Loucy (cell line): ENCODE data around the gene KCNN3.
A peak's percentile ranks its signal among the peaks of the same experiment; 100 is the strongest.

ENCODE experiments used
- H2AFZ ChIP-seq: fragments of 200-600 bp; sonication (generic); 2 replicates; pipeline ENCODE4 v1.6.0; 2016; ENCODE audit warnings: antibody characterized with exemption, mild to moderate bottlenecking, low read length, moderate library complexity
- H3F3A ChIP-seq: fragments of 200-600 bp; 2 replicates; pipeline ENCODE4 v1.6.0; 2016; ENCODE audit warnings: antibody characterized with exemption, low read depth, mild to moderate bottlenecking
- H3K27me3 ChIP-seq: fragments of 200-600 bp; sonication (generic); 2 replicates; pipeline ENCODE4 v1.6.1; 2014; ENCODE audit warnings: low read length, mild to moderate bottlenecking; ENCODE audit not compliant: insufficient read depth, poor library complexity, severe bottlenecking
- H3K36me3 ChIP-seq: fragments of 200-600 bp; sonication (generic); 2 replicates; pipeline ENCODE4 v1.6.1; 2016; ENCODE audit warnings: low read length; ENCODE audit not compliant: insufficient read depth
- H3K4me1 ChIP-seq: fragments of 200-600 bp; sonication (generic); 2 replicates; pipeline ENCODE4 v1.5.1; 2014; ENCODE audit warnings: low read length, mild to moderate bottlenecking; ENCODE audit not compliant: insufficient read depth, poor library complexity, severe bottlenecking
- H3K4me2 ChIP-seq: fragments of 200-600 bp; sonication (generic); 2 replicates; pipeline ENCODE4 v1.6.0; 2014; ENCODE audit warnings: antibody characterized with exemption, low read length, low read depth, mild to moderate bottlenecking; ENCODE audit not compliant: poor library complexity, severe bottlenecking
- H3K4me3 ChIP-seq: fragments of 200-600 bp; sonication (generic); 2 replicates; pipeline ENCODE4 v1.5.1; 2014; ENCODE audit warnings: low read length, mild to moderate bottlenecking, mixed read lengths; ENCODE audit not compliant: poor library complexity, severe bottlenecking
- H3K79me2 ChIP-seq: fragments of 200-600 bp; sonication (generic); 2 replicates; pipeline ENCODE4 v1.6.1; 2014; ENCODE audit warnings: low read length; ENCODE audit not compliant: insufficient read depth
- H3K9ac ChIP-seq: fragments of 200-600 bp; sonication (generic); 2 replicates; pipeline ENCODE4 v1.6.0; 2014; ENCODE audit warnings: mild to moderate bottlenecking, low read depth, low read length, moderate library complexity; ENCODE audit not compliant: poor library complexity, severe bottlenecking
- H3K9me2 ChIP-seq: fragments of 200-600 bp; sonication (generic); replicated peaks from 2 replicates; pipeline ENCODE4 v1.6.1; 2016; ENCODE audit warnings: low read depth, low read length, mixed read lengths
- H3K9me3 ChIP-seq: fragments of 200-600 bp; sonication (generic); 2 replicates; pipeline ENCODE4 v1.6.1; 2014; ENCODE audit warnings: mild to moderate bottlenecking, antibody characterized with exemption, low read length, low read depth; ENCODE audit not compliant: insufficient read depth
- H4K20me1 ChIP-seq: fragments of 200-600 bp; sonication (generic); 2 replicates; pipeline ENCODE4 v1.6.0; 2014; ENCODE audit warnings: antibody characterized with exemption, low read length, mild to moderate bottlenecking; ENCODE audit not compliant: insufficient read depth, poor library complexity, severe bottlenecking
- CTCF ChIP-seq: fragments of 200-600 bp; sonication (generic); conservative IDR thresholded peaks from 2 replicates; pipeline ENCODE4 v1.5.1; 2014; ENCODE audit warnings: mild to moderate bottlenecking, antibody characterized with exemption, low read length
- EZH2phosphoT487 ChIP-seq: fragments of 200-600 bp; IDR thresholded peaks from 2 replicates; pipeline ENCODE4 v1.6.1; 2018; ENCODE audit warnings: antibody characterized with exemption, mild to moderate bottlenecking, moderate library complexity, borderline replicate concordance

Gene KCNN3

GRCh38 chr1:154870115-154870571 lies at the start of gene KCNN3:
Gene KCNN3 (minus strand): TSS chr1:154870281. CDS start chr1:154869964, 317 bp downstream.
- Histone ChIP-seq H3K9me2 (no peaks in the 10 kb centered on the region), H3K79me2 (no peaks in the 10 kb centered on the region), H3K9ac (no peak within 1 kb of the TSS), H3K4me1 (peaks cover 17% of the 10 kb centered on the region), H3K9me3 (no peaks in the 10 kb centered on the region), H3F3A (no peaks in the 10 kb centered on the region), H3K4me3 (peak within 1 kb of the TSS; percentile 33), H3K4me2 (peak within 1 kb of the TSS; percentile 61), H3K27me3 (no peaks in the 10 kb centered on the region), H4K20me1 (no peaks in the 10 kb centered on the region), H2AFZ (peak within 1 kb of the TSS; percentile 34; the same call in 1 of the 2 replicates), H3K36me3 (no peaks in the 10 kb centered on the region)
- no peak for TF ChIP-seq EZH2phosphoT487
- TF ChIP-seq CTCF, result no peak

- Histone ChIP-seq H3K4me3 (no peak overlapping the region), H3K9me3 (no peaks in the 10 kb centered on the region), H3K9me2 (no peaks in the 10 kb centered on the region), H3K4me2 (no peak overlapping the region), H3K9ac (no peak overlapping the region), H3K36me3 (no peaks in the 10 kb centered on the region), H3F3A (no peaks in the 10 kb centered on the region), H3K27me3 (no peaks in the 10 kb centered on the region), H3K4me1 (no peaks in the 10 kb centered on the region), H4K20me1 (no peaks in the 10 kb centered on the region), H3K79me2 (no peaks in the 10 kb centered on the region), H2AFZ (no peak overlapping the region)
- TF ChIP-seq CTCF (no peak), EZH2phosphoT487 (no peak)
These were observed 43.2 kb upstream of the KCNN3 start for GRCh38 chr1:154913273-154913672.

GRCh38 chr1:154912755-154913154 lies 42.7 kb upstream of the KCNN3 start:
- H3K4me1 ChIP-seq, result no peaks in the 10 kb centered on the region
- TF ChIP-seq CTCF (no peak), EZH2phosphoT487 (no peak)
- H3F3A ChIP-seq, result no peaks in the 10 kb centered on the region
- H3K27me3 ChIP-seq, result no peaks in the 10 kb centered on the region
- no peaks in the 10 kb centered on the region for H3K79me2 ChIP-seq
- no peaks in the 10 kb centered on the region for H3K9me2 ChIP-seq
- H3K4me2 ChIP-seq, result no peak overlapping the region
- H4K20me1 ChIP-seq, result no peaks in the 10 kb centered on the region
- H3K36me3 ChIP-seq, result no peaks in the 10 kb centered on the region
- H3K4me3 ChIP-seq, result no peak overlapping the region
- no peaks in the 10 kb centered on the region for H3K9me3 ChIP-seq
- no peak overlapping the region for H2AFZ ChIP-seq
- H3K9ac ChIP-seq, result no peak overlapping the region
